Neural crest cell (in vitro differentiated cells): Measurements from ENCODE around the gene RDH8. TPM values are rescaled to one million over a fixed set of nuclear protein-coding genes. Genes with fewer than 3 reads are reported as not detected.

Experiments
- DNase-seq: peaks from one replicate; pipeline ENCODE4 v3.0.0; 2021; ENCODE audit warnings: low read depth, mixed read lengths, low spot score
- H3K27ac Mint-ChIP-seq: one replicate; pipeline ENCODE4 v1.8.0; 2021; ENCODE audit warnings: mild to moderate bottlenecking, mixed read lengths; ENCODE audit not compliant: unreplicated experiment
- H3K27me3 Mint-ChIP-seq: 2 replicates; pipeline ENCODE4 v1.8.0; 2021; ENCODE audit warnings: low read depth, mild to moderate bottlenecking, mixed read lengths
- H3K36me3 Mint-ChIP-seq: 2 replicates; pipeline ENCODE4 v1.8.0; 2021; ENCODE audit warnings: low read depth, mild to moderate bottlenecking, mixed read lengths
- H3K4me1 Mint-ChIP-seq: 2 replicates; pipeline ENCODE4 v1.8.0; 2021; ENCODE audit warnings: mixed read lengths
- H3K4me3 Mint-ChIP-seq: one replicate; pipeline ENCODE4 v1.8.0; 2021; ENCODE audit warnings: mild to moderate bottlenecking, mixed read lengths
- H3K9me3 Mint-ChIP-seq: 2 replicates; pipeline ENCODE4 v1.8.0; 2021; ENCODE audit warnings: mixed read lengths
- total RNA-seq: library from RNA; stranded (reverse); gene quantifications from 2 replicates; pipeline ENCODE4 v1.2.1, GENCODE V29; 2021
- TF ChIP-seq, protein P1 (sequence below): fragments of 200-600 bp; sonication (generic); conservative IDR thresholded peaks from 2 replicates; pipeline ENCODE4 v1.5.0; 2021; ENCODE audit warnings: antibody characterized with exemption, mild to moderate bottlenecking

Gene RDH8
- total RNA-seq, 1 donor from 2014 or later, result not detected

DNA sequence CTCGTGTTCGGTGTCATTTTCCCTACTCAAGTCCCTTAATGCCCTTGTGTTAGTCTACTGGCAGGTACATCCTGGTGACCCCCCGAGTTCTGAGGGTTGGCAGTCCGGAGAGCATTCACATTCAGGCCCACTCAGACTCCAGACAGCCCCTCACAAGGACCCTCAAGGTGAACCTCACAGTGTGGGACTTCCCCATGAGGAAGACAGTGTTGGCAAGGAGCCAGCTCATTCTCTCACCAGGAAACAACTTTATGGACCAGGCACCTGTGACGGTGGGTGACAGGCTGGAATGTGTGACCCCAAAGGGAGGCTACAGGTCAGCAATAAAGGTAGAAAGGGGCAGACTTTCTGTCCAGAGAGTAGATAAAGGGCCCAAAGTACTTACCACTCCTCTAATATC lies 24.5 kb downstream of the RDH8 start:
- peaks cover 76% of the 10 kb centered on the region for H3K27me3 Mint-ChIP-seq
- no peak overlapping the region for H3K4me3 Mint-ChIP-seq
- no peak overlapping the region for H3K27ac Mint-ChIP-seq

DNA sequence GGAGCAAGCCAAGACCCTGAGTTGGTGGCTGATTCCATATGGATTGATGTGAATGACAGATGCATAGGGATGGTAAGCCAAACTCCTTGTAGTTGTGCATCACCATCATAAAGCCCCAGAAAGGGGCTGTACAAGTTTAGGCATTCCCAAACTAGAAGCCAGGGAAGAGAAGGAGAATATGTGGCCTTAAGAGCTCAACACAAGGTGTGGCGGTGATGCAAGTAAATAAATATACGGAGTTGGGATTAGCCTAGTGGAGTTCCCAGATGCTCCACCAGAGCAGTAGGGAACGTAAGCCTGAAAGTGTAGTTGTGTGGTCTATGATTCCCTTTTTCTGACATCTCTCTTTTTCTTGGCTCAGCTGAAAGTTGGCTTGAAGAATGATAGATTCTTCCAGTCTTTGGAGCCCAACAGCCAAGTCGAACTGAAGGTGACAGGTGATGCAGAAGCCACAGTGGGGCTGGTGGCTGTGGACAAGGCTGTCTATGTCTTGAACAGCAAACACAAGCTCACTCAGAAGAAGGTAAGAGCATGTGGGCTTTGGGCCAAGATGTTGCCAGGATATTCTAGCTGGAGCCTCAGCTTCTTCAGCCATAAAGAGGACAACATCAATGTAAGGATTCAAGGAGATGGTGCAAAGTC lies 30.1 kb downstream of the RDH8 start:
- Mint-ChIP-seq H3K9me3 (peaks cover 4% of the 10 kb centered on the region), H3K4me3 (no peak overlapping the region), H3K27ac (no peak overlapping the region), H3K36me3 (no peaks in the 10 kb centered on the region), H3K27me3 (peaks cover 80% of the 10 kb centered on the region), H3K4me1 (no peaks in the 10 kb centered on the region)
- DNase-seq, result no peak
- TF ChIP-seq, protein P1, sequence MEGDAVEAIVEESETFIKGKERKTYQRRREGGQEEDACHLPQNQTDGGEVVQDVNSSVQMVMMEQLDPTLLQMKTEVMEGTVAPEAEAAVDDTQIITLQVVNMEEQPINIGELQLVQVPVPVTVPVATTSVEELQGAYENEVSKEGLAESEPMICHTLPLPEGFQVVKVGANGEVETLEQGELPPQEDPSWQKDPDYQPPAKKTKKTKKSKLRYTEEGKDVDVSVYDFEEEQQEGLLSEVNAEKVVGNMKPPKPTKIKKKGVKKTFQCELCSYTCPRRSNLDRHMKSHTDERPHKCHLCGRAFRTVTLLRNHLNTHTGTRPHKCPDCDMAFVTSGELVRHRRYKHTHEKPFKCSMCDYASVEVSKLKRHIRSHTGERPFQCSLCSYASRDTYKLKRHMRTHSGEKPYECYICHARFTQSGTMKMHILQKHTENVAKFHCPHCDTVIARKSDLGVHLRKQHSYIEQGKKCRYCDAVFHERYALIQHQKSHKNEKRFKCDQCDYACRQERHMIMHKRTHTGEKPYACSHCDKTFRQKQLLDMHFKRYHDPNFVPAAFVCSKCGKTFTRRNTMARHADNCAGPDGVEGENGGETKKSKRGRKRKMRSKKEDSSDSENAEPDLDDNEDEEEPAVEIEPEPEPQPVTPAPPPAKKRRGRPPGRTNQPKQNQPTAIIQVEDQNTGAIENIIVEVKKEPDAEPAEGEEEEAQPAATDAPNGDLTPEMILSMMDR, result no peak

More for the DNA sequence above, 24.5 kb downstream of the RDH8 start:
- DNase-seq, result no peak
- H3K9me3 Mint-ChIP-seq, result no peaks in the 10 kb centered on the region
- TF ChIP-seq, protein P1, result no peak
- H3K4me1 Mint-ChIP-seq, result no peaks in the 10 kb centered on the region
- no peaks in the 10 kb centered on the region for H3K36me3 Mint-ChIP-seq

DNA sequence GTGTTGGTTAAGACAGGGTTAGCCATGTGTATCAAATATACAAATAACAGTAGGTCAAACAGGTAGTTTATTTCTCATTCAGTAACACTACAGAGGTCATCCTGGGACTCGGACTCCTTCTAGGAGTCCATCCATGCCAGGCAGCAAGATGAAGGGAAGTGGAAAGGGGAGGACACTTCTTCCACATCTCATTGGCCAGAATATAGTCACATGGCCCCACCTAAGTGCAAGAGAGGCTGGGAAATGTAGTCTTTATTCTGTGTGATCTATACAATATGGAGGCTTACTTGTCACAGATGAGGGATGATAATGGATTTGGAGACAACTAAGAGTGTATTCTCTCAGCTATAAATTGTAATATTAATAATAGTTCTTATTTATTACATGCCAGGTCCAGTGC lies 31.1 kb downstream of the RDH8 start:
- no peaks in the 10 kb centered on the region for H3K36me3 Mint-ChIP-seq
- H3K27me3 Mint-ChIP-seq, result peaks cover 77% of the 10 kb centered on the region
- no peak overlapping the region for H3K27ac Mint-ChIP-seq
- TF ChIP-seq, protein P1, result no peak
- no peak for DNase-seq
- no peak overlapping the region for H3K4me3 Mint-ChIP-seq
- no peaks in the 10 kb centered on the region for H3K4me1 Mint-ChIP-seq
- peaks cover 4% of the 10 kb centered on the region for H3K9me3 Mint-ChIP-seq

DNA sequence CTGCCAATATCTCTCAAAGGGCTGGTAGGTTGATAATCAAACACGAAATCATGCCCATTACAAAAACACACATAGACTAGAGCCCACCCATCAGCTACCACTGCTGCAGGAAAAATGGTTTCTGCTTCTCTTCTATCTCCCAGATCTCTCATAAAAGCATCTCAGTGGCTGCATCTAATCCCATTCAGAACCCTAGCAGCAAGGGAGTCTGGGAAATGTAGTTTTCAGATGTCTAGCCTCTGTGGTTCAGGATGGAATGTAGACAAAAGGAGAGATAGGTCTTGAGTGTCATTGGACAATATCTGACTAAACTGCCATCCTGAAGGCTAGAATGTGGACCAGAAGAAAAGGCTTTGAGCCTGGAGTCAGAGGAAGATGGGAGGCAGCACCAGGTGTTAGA lies 32.1 kb downstream of the RDH8 start:
- no peak overlapping the region for H3K27ac Mint-ChIP-seq
- no peaks in the 10 kb centered on the region for H3K36me3 Mint-ChIP-seq
- DNase-seq, result no peak
- no peak overlapping the region for H3K4me3 Mint-ChIP-seq
- TF ChIP-seq, protein P1, result no peak
- H3K27me3 Mint-ChIP-seq, result peaks cover 83% of the 10 kb centered on the region
- no peaks in the 10 kb centered on the region for H3K4me1 Mint-ChIP-seq
- H3K9me3 Mint-ChIP-seq, result peaks cover 4% of the 10 kb centered on the region

DNA sequence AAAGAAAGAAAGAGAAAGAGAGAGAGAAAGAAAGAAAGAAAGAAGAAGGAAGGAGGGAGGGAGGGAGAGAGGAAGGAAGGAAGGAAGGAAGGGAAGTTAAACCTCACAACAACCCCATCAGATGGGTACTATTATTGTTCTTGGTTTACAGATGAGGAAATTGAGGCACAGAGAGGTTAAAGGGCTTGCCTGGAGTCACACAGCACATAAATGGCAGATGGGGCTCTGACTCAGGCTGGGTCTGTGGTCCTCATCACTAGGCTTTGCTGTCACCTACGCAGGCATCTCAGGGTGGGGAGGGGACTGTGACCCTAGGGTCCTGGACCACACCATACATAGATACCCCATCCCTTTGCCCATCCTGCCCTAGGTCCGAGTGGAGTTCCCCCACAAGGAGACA lies 36.3 kb downstream of the RDH8 start:
- TF ChIP-seq, protein P1, result no peak
- Mint-ChIP-seq H3K4me1 (no peaks in the 10 kb centered on the region), H3K27ac (no peak overlapping the region), H3K36me3 (no peaks in the 10 kb centered on the region), H3K9me3 (peaks cover 4% of the 10 kb centered on the region), H3K4me3 (no peak overlapping the region), H3K27me3 (peaks cover 65% of the 10 kb centered on the region)
- no peak for DNase-seq
